GM21390 (cell line): ENCODE data around the gene LTN1.
A peak's percentile ranks its signal among the peaks of the same experiment; 100 is the strongest.

ENCODE experiments used
- ATAC-seq: cut with Tn5 transposase; IDR thresholded peaks from one replicate; pipeline ENCODE4 v1.9.1; 2021; ENCODE audit not compliant: unreplicated experiment

Gene LTN1

DNA sequence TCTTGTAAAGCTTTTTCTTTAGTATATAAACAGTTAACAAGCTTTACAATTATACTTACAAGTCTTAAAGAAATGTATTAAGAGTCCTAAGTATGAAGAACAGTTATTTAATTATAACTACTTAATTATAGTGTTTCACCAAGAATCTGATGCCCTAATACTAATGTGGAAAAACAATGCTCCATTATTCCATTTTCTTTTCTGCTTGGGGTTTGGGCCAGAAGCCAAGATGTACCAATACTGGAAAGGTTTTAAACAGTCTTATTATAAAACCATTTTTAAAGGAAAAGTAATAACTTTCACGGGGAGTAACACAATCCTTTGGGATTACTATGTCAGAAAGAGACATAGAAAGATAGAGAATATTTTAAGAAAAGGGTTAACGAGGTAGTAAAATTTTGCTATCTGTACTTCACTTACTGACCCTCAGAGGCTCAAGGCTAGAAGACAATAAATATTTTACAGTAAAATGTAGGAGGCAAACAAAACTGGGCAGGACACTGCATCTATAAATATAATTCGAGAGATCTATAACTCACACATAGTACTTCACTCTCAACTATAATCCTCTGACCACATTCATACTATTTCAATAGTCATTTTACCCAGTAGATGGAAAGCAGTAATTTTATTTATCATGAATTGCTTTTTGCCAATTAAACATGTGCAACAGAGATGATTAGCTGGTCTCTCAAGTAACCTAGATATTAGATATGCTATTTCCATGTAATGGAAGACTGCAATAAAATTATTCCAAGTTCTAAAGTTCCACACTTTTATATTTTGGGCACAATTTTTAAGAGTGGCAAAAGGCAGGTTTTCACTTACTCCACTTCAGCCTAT, 63.9 kb downstream of the LTN1 start:
- ATAC-seq = no peak

DNA sequence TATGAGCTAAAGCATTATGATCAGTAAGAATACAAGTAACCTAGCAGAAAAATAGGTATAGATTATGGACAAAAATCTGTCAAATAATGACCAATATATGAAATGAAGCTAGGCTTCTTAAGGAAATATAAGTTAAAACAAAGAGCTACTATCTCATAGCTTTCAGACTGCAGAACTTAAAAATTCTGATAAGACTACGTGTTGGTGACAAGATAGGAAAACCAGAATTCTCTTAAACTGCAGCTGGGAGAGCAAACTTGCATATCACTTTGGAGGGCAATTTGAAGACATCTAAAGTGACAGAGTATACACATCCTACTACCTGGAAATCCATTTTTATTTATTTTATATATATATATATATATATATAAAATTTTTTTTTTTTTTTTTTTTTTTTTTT, 65.5 kb downstream of the LTN1 start:
- no peak for ATAC-seq

DNA sequence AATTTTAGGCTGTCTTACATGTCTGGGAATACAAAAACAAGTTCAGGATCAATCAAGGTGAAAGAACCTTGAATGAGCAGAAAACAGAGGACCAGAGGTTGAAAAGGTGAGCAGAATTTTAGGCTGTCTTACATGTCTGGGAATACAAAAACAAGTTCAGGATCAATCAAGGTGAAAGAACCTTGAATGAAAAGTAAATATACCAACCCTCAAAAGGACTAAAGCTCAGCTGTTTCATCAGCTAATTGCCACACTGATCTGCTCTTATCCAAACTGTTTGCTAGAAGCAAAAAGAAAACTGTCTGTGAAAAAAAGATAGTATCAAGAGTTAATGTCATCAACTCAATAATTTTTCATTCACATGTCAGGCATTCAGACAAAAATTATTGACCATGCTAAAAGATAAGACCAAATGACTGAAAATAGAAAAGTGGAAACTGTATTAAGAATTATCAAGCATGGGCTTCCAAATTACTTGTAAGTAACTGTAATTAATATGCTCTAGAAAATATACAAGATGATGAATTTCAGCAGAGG, 69.2 kb downstream of the LTN1 start:
- ATAC-seq = no peak

DNA sequence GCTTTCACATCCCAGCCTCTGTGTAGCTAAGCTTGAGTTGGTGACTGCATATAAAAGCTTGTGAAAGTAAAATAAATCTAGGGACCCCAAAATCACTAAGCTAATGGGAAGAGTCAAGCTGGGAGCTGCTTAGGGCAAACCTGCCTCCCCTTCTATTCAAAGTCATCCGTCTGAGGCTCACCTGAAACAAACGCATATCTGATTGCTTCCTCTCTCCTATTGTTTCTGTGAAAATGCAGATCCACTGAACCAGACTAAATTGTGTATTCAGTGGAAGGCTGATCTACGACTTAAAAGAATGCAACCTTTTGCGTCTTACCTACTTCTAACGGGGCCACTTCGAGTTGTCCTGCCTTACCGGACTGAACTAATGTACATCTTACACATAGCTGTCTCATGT, 70.3 kb downstream of the LTN1 start:
- ATAC-seq = no peak

DNA sequence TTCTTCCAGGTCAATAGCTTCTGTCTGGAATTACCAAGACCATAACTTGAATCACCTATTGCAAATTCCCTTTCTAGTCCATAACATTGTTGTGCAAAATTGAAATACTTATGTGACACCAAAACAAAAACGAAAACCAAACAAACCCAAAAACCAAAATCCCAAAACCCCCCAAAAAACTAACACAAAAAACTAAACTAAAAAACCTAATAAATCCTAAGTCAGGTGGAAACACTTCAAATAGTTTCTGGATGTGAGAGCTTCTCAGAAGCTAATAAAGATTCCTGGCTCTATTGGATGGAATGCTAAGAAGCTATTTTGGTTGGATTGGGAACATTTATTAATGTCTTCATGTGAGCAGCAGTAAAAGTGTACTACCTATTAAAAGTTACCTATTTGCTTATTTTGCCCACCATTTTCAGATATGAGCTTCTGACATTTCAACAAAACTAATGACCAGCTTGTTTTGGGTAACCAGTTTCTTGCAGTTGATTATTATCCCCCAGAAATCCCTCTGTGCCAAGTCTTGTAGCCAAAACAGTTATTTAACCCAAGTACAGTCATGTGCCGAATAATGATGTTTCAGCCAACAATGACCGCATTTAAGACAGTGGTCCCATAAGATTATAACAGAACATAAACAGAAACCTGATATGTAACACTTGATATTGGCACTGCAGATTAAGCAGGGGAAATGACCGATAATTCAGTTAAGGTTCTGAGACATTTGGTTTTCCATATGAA, 76.4 kb downstream of the LTN1 start:
- no peak for ATAC-seq

DNA sequence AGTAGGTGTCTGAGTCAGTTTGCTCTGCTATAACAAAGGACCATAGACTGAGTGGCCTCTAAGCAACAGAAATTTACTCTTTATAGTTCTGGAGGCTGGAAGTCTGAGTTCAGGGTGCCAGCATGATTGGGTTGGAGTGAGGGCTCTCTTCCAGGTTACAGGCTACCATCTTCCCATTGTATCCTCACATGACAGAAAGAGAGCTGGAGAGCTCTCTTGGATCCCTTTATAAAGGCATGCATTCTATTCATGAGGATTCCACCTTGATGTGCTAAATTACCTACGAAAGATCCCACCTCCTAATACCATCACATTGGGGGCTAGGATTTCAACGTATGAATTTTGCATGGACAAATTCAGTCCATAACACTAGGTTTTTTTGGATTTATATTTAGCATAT, 79.6 kb downstream of the LTN1 start:
- ATAC-seq = no peak

DNA sequence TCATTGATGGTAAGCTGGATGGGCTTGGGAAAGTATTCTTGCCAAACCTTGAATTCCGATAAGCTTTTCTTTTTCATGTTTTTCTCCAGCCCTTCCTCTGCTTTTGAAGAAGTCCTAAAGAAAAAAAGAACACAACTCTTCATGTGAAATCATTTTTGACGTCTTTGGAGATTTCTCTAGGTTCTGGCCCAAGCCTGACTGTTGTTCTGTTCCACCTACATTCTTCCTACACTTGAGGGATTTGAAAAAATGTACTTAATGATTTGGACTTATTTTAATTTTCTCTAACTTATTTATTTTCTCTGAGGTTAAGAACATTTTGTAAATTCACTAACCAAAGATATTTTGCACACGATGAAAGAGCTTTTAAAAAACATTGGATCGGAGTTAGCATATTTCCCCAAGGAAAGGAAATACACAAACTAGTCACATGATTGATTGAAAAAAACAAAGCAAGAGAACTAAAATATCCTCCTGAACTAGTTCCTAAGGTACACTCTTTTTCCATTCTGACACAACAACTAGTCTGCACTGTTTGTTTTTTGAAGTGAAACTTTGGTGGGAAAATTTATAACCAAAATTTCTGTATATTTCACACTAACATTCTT, 82.3 kb downstream of the LTN1 start:
- no peak for ATAC-seq

DNA sequence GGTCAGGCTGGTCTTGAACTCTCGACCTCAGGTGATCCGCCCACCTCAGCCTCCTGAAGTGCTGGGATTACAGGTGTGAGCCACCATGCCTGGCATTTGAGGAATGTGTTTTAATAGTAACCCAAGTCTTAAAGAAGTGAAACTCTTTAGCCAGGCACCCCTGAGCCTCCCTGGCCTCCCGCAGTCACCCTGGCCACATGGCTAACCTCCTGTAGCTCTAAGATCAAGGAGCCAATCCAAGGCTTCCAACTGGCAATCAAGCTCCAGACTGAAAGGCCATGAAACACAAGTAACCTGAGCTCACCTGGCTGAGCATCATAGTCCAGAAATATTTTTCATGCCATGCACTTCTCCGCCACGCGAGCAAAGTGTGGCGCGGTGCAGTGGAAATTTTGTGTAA, 84.3 kb downstream of the LTN1 start:
- no peak for ATAC-seq

DNA sequence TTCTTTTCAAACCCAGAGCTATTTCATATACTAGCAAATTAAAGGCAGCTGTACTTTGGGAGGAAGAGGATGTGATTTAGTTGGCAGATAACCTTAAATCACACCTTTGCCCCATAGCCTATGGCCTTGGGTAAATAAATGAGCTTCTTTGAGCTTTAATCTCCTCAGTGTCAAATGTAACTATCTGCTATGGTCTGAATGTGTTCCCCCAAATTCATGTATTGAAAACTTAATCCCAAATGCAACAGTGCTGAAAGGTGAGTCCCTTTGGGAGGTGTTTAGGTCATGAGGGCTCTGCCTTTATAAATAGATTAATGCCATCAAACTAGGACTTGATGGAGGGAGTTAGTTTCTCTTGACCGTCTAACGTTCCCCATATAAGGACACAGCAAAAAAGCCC, 85.8 kb downstream of the LTN1 start:
- ATAC-seq = no peak

DNA sequence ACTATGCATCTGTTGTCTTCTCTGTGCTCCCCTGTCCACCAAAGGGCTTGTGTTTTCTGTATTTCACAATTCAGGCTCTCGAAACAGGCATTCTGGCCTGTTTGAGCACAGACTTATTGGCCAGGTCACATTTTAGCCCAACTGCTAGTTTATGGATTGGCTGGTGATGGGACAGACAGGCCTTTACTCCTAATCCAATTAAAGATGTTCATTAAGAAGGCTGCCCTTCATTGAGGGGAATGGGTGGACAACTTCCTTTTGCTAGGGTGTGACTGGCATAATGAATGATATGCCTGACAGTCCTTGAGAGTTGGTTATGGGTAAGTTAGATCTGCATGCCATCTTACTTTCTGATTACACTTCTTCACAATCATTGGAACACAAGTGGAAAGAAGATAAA, 86.4 kb downstream of the LTN1 start:
- ATAC-seq = no peak

DNA sequence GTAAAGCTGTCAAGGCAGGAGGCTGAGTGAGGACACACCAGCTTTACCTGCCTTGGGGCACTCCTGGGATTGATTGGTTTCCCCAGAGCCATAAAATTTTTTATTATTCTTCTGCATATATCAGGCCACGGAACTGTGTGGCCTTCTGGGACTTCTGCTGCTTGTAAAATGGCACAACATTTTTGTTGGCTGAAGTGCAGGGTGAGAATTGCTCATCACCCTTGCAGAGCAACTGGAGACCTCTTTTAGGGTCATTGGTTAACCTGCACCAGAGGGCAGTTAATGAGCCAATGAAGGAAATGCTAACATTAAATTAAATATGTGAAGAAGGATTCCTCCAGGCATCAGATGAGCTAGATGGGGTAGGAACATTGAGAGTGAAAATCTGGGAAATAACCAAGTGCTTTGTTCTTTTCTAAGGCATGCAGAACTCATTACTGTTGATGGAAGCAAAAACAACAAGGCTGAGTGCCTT, 87.7 kb downstream of the LTN1 start:
- no peak for ATAC-seq

DNA sequence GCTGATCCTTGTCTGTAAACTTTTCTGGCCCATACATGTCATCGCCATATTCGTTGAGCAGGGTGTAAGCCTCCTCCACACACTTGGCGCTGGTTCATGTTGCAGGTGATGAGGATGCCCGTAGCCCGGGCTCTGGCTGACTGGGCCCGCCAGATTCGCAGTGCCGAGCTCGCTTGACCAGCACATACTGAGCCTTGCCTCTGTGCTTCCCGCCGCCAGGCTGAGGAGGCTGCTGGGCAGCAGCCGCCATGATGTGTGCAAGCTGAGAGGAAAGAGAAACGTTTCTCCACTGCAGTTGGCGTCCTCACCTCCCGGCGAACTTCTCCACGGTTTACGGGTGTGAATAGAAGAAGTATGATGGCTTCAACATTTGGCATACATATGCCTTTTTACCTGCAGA, 89.2 kb downstream of the LTN1 start:
- ATAC-seq = no peak

DNA sequence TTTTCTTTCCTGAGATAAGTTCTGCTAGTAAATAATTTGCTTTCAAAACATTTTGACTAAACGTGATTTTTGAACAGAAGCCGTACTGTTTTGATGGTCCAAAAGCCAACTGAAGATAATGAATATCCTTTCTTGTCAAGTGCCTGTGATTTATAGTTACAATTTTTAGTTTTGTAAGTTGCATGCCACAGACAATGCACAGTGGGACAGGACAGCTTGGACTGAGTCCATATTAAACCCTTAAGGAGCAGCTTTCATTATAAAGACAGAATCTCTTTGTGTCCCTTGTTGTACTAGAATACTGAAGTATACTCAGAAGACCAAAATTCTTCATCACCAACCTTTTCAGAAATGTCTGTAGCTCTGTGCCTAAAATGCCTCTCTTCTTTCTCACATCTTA, 92.2 kb downstream of the LTN1 start:
- no peak for ATAC-seq

DNA sequence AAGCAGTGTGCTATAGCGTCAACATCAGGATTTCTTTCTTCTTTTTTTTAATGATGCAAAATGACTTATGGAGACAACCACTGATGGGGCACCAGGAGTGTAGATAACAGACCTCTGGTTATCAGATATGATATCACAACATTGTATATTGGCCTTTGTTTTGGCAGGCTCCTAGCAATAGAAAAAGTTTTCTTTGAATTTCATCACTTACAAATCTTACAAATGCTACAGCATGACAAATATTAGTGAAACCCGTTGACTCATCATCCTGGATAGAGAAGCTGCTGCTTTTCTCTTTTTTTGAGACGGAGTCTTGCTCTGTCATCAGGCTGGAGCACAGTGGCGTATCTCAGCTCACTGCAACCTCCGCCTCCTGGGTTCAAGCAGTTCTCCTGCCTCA, 92.9 kb downstream of the LTN1 start:
- no peak for ATAC-seq

DNA sequence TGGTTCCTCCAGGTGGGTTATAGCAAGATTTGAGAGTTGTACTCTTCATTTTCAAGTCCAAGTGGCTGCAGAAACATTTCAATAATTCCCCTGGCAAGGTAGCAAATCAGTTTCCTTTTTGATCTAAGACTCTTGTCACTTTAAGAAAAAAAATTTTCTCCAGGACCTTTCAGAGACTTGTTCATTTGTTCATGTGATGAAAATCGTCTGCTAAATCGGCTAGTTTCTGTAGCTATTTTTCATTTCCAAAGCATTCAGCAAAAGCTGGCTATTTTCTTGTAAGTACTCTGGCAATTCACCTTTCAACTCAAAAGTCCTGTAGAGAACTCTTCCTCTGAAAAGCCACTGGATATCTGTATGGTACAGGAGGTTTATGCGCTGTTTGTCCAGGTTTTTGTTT, 93.5 kb downstream of the LTN1 start:
- no peak for ATAC-seq

DNA sequence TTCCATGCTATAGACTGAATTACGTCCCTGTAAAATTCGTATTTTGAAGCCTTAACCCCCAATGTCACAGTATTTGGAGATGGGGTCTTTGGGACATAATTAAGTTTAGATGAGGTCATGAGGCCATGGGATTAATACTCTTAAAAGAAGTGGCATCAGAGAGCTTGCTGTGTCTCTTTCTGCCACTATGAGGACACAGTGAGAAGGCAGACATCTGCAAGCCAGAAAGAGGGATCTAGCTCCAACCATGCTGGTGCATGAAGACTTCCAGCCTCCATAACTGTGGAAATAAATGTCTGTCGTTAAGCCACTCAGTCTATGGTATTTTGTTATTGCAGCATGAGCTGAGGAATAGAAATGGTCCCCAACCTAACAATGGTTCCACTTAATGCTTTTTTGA, 99.0 kb downstream of the LTN1 start:
- ATAC-seq = no peak

DNA sequence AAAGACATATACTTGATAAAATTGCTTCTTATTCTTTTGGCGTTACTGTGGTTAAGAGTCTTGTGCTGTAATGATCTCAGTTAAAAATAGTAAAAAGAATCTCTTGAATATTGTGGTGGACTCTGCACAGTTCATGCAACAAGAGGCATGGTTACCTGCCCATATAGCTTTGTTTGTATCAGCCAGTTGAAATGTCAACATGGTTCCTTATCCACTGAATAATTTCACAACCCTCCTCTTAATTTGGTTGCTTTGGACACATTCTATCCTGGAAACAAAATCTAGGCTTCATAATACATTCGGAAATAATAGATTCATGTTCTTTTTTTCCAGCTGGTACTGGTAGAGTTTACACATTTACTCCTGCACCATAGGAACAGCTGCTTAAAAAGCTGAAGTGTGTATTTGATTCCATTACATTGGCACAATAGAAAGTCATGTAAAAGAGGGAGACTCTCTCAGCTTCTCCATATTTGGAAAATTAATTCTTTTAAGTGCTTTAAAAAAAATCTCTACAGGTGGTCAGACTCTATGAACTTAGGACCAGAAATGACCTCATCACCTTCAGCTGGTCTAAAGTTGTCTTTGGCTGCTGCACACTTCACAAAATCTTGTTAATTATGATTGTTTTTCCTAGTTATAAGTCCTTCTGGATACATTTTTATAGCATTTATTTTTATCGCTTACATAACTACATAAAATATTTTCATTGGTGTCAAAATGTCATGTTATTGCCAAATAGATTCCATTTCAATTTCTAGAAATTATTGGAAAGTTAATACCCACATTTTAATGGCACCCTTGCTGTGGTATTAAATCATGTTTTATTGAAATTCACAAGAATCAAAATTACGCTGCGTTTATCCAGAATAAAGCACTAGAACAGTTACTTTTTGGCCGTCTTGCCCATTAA, 100.2 kb downstream of the LTN1 start:
- ATAC-seq = no peak

DNA sequence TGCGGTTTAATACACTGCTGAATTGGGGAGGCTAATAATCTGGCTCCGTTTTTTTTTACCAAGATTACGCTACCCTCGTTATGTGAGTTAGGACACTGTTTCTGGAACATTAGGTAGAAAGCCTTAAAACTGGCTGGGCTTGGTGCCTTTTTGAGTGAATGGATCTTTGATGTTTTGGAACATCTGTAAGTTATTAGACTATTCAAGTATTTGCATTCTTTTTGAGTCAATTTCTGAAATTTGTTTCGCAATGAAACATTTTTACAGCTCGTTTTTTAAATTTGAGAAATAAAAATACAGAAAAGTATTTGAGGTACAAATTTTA, 106.9 kb downstream of the LTN1 start:
- no peak for ATAC-seq

DNA sequence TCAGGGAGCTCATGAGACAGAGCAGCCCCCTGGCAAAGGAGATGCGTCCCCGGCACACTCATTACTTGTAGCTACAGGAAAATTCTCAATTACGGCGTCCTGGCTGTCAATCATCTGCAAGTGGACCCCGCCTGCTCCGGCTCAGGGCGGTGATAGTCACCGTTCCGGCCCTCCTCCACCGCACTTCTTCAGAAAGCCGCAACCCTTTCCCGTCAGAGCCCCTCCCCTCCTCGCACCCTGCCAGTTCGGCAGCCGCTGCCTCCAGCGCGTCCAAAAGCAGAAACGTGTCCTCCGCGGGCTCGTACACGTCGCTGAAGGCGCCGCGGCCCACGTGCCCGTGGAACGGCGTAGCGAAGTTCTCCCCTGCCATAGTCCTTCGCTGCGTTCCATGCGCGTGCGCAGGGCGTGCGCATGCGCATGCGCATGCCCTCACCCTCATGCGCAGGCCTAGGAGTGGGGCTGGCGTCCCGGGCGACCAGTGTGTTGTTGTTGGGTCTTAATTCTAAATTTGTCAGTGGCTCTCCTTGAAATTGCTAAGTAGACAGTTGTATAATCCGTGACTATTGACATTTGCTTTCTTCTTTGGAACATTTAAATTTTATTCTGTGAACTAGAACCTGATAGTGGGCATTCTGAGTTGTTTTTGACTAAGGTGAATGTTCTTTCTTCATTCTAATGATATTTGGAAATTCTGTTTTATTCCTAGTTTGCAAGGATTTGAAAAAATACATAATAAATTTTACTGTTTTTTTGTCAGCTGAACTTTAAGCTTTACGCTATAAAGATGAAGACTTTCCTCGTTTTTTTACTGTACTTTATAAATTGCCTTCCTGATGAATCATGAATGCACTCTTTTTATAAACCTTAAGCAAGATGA, 107.5 kb downstream of the LTN1 start:
- ATAC-seq = peak; percentile 95

DNA sequence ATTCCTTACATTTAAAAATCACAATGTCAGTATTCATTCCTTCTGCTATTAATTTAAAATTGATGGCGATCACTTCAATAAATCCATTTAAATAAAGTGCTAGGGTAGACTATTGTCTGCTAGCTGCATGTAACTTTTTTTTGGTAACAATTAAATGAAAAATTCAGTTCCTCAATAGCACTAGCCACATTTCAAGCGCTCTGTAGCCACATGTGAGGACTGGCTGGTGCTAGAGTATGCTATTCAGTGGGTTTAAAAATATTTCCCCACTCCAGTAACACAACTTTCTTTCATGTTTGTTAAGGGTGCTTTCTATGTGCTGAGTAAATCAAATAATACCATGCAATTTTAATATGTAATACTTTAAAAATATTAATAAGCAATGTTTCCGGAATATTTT, 108.2 kb downstream of the LTN1 start:
- no peak for ATAC-seq
